Stimulated activated CD8-positive, alpha-beta memory T cell treated with anti-CD3 and anti-CD28 coated beads, Interleukin-7, amount 100 ng/mL, for 4 hours (primary cell): Measurements from ENCODE around the gene DPH5.
"Not testable (repeated sequence)": the region's sequence is repeated elsewhere in the genome, so short reads cannot be mapped to it uniquely, and the experiment has no call there.

Experiments used
- DNase-seq, 2 donors: peaks; one replicate each; pipeline ENCODE4 v3.0.0-alpha.2; 2020; ENCODE audit warnings: low read depth in 2 of 2

Gene DPH5

GRCh38 chr1:100982793-100983192, 42.8 kb downstream of the DPH5 start:
- DNase-seq, result no peak

GRCh38 chr1:100979631-100980030, 46.0 kb downstream of the DPH5 start:
- no peak for DNase-seq

GRCh38 chr1:100976936-100977335, 48.6 kb downstream of the DPH5 start:
- DNase-seq, result no peak

GRCh38 chr1:100972185-100972584, 53.4 kb downstream of the DPH5 start:
- DNase-seq, result no peak

- DNase-seq, result no peak
Observed at GRCh38 chr1:100971021-100971420, 54.6 kb downstream of the DPH5 start.

- no peak for DNase-seq
Observed at GRCh38 chr1:100969327-100969726, 56.3 kb downstream of the DPH5 start.

- no peak for DNase-seq
Observed at GRCh38 chr1:100968621-100969020, 57.0 kb downstream of the DPH5 start.

GRCh38 chr1:100960098-100960497, 65.5 kb downstream of the DPH5 start:
- DNase-seq, result no peak

GRCh38 chr1:100959502-100960060, 66.0 kb downstream of the DPH5 start:
- no peak for DNase-seq

GRCh38 chr1:100955322-100955721, 70.3 kb downstream of the DPH5 start:
- no peak for DNase-seq

- DNase-seq, result no peak
Observed at GRCh38 chr1:100953960-100954730, 71.4 kb downstream of the DPH5 start.

GRCh38 chr1:100952970-100953369, 72.6 kb downstream of the DPH5 start:
- peak in 1 of 2 donors; percentile 31 for DNase-seq

GRCh38 chr1:100952104-100952745, 73.4 kb downstream of the DPH5 start:
- no peak for DNase-seq

GRCh38 chr1:100950781-100951180, 74.8 kb downstream of the DPH5 start:
- no peak for DNase-seq

- no peak for DNase-seq
Observed at GRCh38 chr1:100950337-100950736, 75.2 kb downstream of the DPH5 start.

GRCh38 chr1:100949515-100950158, 75.9 kb downstream of the DPH5 start:
- DNase-seq, result peak; percentile 15 to 33

- DNase-seq, result not testable (repeated sequence)
Observed at GRCh38 chr1:100948721-100949405, 76.7 kb downstream of the DPH5 start.

GRCh38 chr1:100947816-100948215, 77.8 kb downstream of the DPH5 start:
- DNase-seq, result not testable (repeated sequence)

GRCh38 chr1:100946064-100946463, 79.5 kb downstream of the DPH5 start:
- not testable (repeated sequence) for DNase-seq

GRCh38 chr1:100943533-100943932, 82.1 kb downstream of the DPH5 start:
- no peak for DNase-seq

GRCh38 chr1:100942304-100943046, 83.1 kb downstream of the DPH5 start:
- DNase-seq, result no peak
